ENCODE results near the gene XRCC5. TPM values are rescaled to one million over a fixed set of nuclear protein-coding genes. Genes with fewer than 3 reads are reported as not detected.

Gene XRCC5
- total and polyA plus RNA-seq, 8 donors = 29.0 to 117 (median 88.1) TPM

DNA sequence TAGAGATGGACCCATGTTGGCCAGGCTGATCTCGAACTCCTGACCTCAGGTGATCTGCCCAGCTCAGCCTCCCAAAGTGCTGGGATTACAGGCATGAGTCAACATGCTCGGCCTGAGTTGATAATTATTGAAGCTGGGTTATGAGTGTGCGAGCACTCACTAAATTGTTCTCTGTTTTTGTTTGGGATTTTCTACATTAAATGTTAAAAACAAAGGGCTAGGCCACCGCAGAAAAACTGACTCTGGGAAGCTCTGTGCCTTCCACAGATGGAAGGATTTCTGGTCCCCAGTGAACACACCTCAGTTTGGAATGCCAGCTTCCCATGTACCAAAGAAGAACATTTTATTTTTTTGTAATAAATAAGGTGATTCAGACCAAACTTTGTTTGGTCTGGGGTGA, 83.0 kb downstream of the XRCC5 start:
- no peaks in the 10 kb centered on the region for H3K9me3 ChIP-seq
- FAIRE-seq = no peak
- H3K27ac ChIP-seq = no peak overlapping the region
- H3K27me3 ChIP-seq = no peaks in the 10 kb centered on the region
- H3K4me1 ChIP-seq = peaks cover 8 to 10% (median 9%) of the 10 kb centered on the region in 3 donors
- TF ChIP-seq, protein P1, sequence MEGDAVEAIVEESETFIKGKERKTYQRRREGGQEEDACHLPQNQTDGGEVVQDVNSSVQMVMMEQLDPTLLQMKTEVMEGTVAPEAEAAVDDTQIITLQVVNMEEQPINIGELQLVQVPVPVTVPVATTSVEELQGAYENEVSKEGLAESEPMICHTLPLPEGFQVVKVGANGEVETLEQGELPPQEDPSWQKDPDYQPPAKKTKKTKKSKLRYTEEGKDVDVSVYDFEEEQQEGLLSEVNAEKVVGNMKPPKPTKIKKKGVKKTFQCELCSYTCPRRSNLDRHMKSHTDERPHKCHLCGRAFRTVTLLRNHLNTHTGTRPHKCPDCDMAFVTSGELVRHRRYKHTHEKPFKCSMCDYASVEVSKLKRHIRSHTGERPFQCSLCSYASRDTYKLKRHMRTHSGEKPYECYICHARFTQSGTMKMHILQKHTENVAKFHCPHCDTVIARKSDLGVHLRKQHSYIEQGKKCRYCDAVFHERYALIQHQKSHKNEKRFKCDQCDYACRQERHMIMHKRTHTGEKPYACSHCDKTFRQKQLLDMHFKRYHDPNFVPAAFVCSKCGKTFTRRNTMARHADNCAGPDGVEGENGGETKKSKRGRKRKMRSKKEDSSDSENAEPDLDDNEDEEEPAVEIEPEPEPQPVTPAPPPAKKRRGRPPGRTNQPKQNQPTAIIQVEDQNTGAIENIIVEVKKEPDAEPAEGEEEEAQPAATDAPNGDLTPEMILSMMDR (IDR thresholded peaks at IDR 0.05) = no peak
- ATAC-seq = no peak
- DNase-seq = no peak
- peaks cover 4 to 51% (median 15%) of the 10 kb centered on the region in 3 donors for H3K36me3 ChIP-seq
- H3K4me3 ChIP-seq = no peak overlapping the region
- intact Hi-C loops (cut with DNase I) = no loop called here
- 96% methylated on average over 4 of the region's 4 CpGs for WGBS, 2 donors

DNA sequence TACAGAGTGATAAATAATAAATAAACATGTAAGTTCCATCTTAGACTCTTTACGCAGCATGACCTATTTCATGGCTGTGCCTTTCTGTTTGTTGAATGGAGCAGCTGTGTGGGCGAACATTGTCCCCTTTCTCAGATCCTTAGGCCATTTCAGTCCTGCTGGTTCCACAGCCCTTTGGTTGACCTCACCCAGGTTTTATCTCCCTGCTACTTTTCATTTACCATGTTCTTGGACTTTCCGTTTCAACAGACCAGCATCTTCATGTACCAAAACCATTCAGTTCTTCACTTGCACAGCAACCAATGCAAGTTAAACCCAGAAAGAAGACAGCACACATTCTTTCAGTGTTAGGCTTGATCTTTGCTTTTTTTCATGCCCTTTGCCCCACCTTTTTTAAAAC, 83.8 kb downstream of the XRCC5 start:
- ATAC-seq = no peak

DNA sequence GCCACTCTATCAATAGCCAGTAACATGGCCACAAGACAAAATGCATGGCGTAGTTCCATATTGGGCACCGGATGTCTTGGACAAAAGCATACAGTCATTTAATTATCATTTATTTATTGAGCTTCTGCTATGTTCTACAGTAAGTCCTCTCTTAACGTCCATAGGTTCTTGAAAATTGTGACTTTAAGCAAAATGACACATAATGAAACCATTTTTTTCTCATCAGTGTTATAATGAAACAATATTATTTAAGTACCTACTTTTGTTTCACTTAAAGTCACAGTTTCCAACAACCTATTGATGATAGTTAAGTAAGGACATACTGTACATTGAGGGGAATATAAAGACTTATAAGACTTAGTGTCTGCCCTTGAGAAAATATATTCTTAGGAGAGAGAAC, 84.9 kb downstream of the XRCC5 start:
- peaks cover 4 to 60% (median 15%) of the 10 kb centered on the region in 3 donors for H3K36me3 ChIP-seq
- ATAC-seq (no peak), DNase-seq (no peak), FAIRE-seq (no peak)
- H3K27me3 ChIP-seq = no peaks in the 10 kb centered on the region
- H3K27ac ChIP-seq = no peak overlapping the region
- intact Hi-C loops (cut with DNase I) = no loop called here
- H3K4me1 ChIP-seq = peaks cover 0 to 4% (median 4%) of the 10 kb centered on the region in 3 donors
- 91 to 97% methylated on average over 3 of the region's 3 CpGs for WGBS, 2 donors
- no peaks in the 10 kb centered on the region for H3K9me3 ChIP-seq
- TF ChIP-seq, protein P1 (IDR thresholded peaks at IDR 0.05) = no peak
- H3K4me3 ChIP-seq = no peak overlapping the region

More for the DNA sequence above, 83.8 kb downstream of the XRCC5 start:
- peaks cover 6 to 9% (median 9%) of the 10 kb centered on the region in 3 donors for H3K4me1 ChIP-seq
- no peak overlapping the region for H3K27ac ChIP-seq
- intact Hi-C loops (cut with DNase I) = no loop called here
- TF ChIP-seq, protein P1 (IDR thresholded peaks at IDR 0.05) = no peak
- H3K36me3 ChIP-seq = peaks cover 4 to 51% (median 15%) of the 10 kb centered on the region in 3 donors
- H3K9me3 ChIP-seq = no peaks in the 10 kb centered on the region
- DNase-seq = no peak
- no peak overlapping the region for H3K4me3 ChIP-seq
- WGBS, 2 donors = 97 to 98% methylated on average over 3 of the region's 3 CpGs
- FAIRE-seq = no peak
- no peaks in the 10 kb centered on the region for H3K27me3 ChIP-seq

DNA sequence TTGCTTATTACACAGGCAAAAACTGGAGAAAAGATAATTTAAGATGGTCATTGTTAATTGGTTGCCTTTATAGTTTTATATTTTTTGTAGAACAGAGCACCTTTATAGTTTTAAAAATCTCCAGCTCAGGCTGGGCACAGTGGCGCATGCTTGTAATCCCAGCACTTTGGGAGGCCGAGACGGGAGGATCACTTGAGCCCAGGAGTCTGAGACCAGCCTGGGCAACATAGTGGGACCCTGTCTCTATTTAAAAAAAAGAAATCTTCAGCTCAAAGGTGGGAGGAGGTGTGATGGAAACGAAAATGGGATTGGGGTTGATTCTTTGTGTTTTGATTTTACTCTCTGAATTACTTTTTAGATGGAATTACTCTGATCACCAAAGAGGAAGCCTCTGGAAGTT, 85.4 kb downstream of the XRCC5 start:
- Histone ChIP-seq H3K27ac (no peak overlapping the region), H3K36me3 (peaks cover 4 to 64% (median 15%) of the 10 kb centered on the region in 3 donors), H3K4me1 (no peaks in the 10 kb centered on the region), H3K9me3 (no peaks in the 10 kb centered on the region), H3K4me3 (no peak overlapping the region), H3K27me3 (no peaks in the 10 kb centered on the region)
- 71 to 83% methylated on average over 4 of the region's 4 CpGs for WGBS, 2 donors
- intact Hi-C loops (cut with DNase I) = no loop called here
- ATAC-seq (no peak), FAIRE-seq (no peak), DNase-seq (no peak)
- TF ChIP-seq, protein P1 (IDR thresholded peaks at IDR 0.05) = no peak

DNA sequence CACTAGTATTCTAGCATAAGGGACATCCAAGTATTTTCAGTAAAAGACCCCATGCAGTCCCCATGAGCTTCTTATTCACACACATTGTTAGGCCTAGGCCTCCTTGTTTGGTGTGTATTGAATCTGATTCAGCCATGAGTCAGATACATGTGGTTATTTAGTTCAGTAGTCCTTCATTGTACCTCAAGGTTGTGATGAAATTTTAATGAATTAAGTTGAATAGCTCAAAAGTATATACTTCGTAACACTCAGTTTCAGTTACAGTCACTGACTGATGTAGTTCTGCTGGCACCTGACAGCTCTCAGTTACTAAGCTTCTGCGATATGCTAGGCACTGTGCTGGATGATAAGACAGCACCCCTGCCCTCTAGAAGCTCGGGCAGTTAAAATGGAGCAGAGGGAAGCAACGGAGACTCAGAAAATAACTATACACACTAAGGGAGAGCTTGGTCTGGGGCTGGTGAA, 86.4 kb downstream of the XRCC5 start:
- no peaks in the 10 kb centered on the region for H3K4me1 ChIP-seq
- FAIRE-seq (no peak), ATAC-seq (no peak), DNase-seq (no peak)
- H3K9me3 ChIP-seq = no peaks in the 10 kb centered on the region
- H3K4me3 ChIP-seq = no peak overlapping the region
- intact Hi-C loops (cut with DNase I) = no loop called here
- TF ChIP-seq, protein P1 (IDR thresholded peaks at IDR 0.05) = no peak
- peaks cover 4 to 69% (median 15%) of the 10 kb centered on the region in 3 donors for H3K36me3 ChIP-seq
- H3K27me3 ChIP-seq = no peaks in the 10 kb centered on the region
- 95 to 97% methylated on average over 4 of the region's 4 CpGs for WGBS, 2 donors
- H3K27ac ChIP-seq = no peak overlapping the region

All from pancreas (tissue), 10 donors.